Measurements from ENCODE around the gene WDR82.

WDR82 gene

GRCh38 chr3:52236424-52236886, 42.0 kb downstream of the WDR82 start:
- TF ChIP-seq TOX (CRISPR knock-in tag; IDR thresholded peaks at IDR 0.05; ENCODE audit: borderline replicate concordance), result no peak
- no peak for ATAC-seq

DNA sequence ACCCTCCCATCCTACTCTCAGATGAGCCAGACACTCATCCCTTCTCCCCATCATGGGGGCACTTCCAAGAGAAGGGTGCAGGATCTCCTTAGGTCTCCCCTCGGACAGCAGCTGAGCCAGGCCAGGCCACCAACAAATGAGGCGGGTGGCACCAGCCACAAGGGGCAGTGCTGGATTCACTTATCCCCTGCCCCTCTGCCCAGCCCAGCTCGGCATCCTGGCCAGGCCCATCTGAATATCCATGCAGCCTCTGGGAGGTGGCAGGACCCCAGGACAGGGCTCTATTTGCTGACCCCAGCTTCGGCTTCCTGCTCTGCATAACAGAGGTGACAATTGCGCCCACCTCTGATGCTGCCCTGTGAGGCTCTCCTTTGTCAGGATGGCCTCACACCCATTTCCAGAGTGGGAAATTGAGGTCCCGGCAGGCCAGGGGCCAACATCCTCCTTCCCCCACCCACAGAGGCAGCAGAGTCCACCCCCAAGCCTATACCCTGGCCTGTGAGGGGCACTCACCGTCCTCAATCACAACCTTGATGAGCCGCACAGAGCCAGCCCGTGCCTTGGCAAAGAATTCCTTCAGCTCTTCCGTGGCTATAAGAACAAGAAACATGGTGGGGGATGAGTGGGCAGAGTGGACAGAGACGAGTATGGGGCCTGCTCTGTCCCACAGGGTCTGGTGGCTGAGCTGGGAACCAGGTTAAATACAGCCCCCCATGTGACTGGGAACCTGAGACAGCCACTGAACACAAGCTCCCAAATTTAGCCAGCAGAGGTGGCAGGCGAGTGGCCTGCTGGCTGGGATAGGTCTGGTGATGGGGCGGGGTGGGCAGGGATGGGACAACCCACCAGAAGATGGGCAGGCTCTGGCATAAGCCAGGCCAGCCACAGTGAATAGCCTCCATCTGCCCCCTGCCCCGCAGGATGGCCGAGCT, 43.7 kb downstream of the WDR82 start:
- no peak for ATAC-seq
- TF ChIP-seq CSRNP3 (CRISPR knock-in tag; IDR thresholded peaks at IDR 0.05), result no peak
- TF ChIP-seq ZFP3 (CRISPR knock-in tag; IDR thresholded peaks at IDR 0.05), result no peak
- TF ChIP-seq GLIS3 (CRISPR knock-in tag; IDR thresholded peaks at IDR 0.05), result no peak
- TF ChIP-seq ESRRG (CRISPR knock-in tag; IDR thresholded peaks at IDR 0.05), result no peak
- no peak for TF ChIP-seq ISL1 (CRISPR knock-in tag; IDR thresholded peaks at IDR 0.05)
- no peak for TF ChIP-seq SNAI2 (CRISPR knock-in tag; IDR thresholded peaks at IDR 0.05)
- TF ChIP-seq RARB (CRISPR knock-in tag; IDR thresholded peaks at IDR 0.05), result no peak
- TF ChIP-seq BACH2 (CRISPR knock-in tag; IDR thresholded peaks at IDR 0.05; ENCODE audit: borderline replicate concordance), result no peak
- TF ChIP-seq ZNF8 (CRISPR knock-in tag; IDR thresholded peaks at IDR 0.05), result no peak

DNA sequence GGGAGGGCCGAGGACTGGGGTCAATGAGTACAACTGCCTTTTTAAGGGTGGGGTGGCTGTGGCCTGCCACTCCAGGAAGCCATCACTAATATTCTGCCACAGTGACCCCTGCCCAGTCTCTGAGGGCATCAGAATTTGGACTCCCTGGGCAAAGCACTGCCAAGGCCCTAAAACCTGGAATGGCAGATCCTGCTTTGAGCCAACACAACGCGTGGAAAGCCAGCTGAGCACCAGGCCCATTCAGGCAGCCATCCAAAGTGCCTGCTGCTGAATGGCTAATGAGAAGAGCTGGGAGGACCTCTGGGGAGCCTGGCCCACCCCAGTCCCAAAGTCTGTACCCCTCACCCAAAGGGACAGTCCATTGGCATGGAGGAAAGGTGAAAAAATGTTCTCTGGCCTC, 44.5 kb downstream of the WDR82 start:
- TF ChIP-seq CREB5 (CRISPR knock-in tag; IDR thresholded peaks at IDR 0.05; ENCODE audit: low read depth), result no peak
- TF ChIP-seq CSRNP3 (CRISPR knock-in tag; IDR thresholded peaks at IDR 0.05), result no peak
- no peak for TF ChIP-seq ZNF565 (CRISPR knock-in tag; conservative IDR thresholded peaks at IDR 0.05; ENCODE audit: low read depth)
- TF ChIP-seq, protein P1, sequence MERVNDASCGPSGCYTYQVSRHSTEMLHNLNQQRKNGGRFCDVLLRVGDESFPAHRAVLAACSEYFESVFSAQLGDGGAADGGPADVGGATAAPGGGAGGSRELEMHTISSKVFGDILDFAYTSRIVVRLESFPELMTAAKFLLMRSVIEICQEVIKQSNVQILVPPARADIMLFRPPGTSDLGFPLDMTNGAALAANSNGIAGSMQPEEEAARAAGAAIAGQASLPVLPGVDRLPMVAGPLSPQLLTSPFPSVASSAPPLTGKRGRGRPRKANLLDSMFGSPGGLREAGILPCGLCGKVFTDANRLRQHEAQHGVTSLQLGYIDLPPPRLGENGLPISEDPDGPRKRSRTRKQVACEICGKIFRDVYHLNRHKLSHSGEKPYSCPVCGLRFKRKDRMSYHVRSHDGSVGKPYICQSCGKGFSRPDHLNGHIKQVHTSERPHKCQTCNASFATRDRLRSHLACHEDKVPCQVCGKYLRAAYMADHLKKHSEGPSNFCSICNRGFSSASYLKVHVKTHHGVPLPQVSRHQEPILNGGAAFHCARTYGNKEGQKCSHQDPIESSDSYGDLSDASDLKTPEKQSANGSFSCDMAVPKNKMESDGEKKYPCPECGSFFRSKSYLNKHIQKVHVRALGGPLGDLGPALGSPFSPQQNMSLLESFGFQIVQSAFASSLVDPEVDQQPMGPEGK (CRISPR knock-in tag; IDR thresholded peaks at IDR 0.05; ENCODE audit: borderline replicate concordance), result no peak
- no peak for TF ChIP-seq ZNF70 (CRISPR knock-in tag; IDR thresholded peaks at IDR 0.05)
- no peak for TF ChIP-seq GLIS3 (CRISPR knock-in tag; IDR thresholded peaks at IDR 0.05)
- TF ChIP-seq ZFP3 (CRISPR knock-in tag; IDR thresholded peaks at IDR 0.05), result no peak
- no peak for TF ChIP-seq ARNTL (CRISPR knock-in tag; IDR thresholded peaks at IDR 0.05; ENCODE audit: borderline replicate concordance, low read depth)
- no peak for TF ChIP-seq ZFP30 (CRISPR knock-in tag; IDR thresholded peaks at IDR 0.05)
- TF ChIP-seq TSHZ2 (CRISPR knock-in tag; IDR thresholded peaks at IDR 0.05), result no peak
- no peak for TF ChIP-seq TCF4 (CRISPR knock-in tag; IDR thresholded peaks at IDR 0.05; ENCODE audit: borderline replicate concordance)
- TF ChIP-seq RARB (CRISPR knock-in tag; IDR thresholded peaks at IDR 0.05), result no peak
- TF ChIP-seq SNAI2 (CRISPR knock-in tag; IDR thresholded peaks at IDR 0.05), result no peak
- TF ChIP-seq ZC3H10 (CRISPR knock-in tag; IDR thresholded peaks at IDR 0.05), result no peak
- no peak for TF ChIP-seq POU6F1 (CRISPR knock-in tag; IDR thresholded peaks at IDR 0.05; ENCODE audit: borderline replicate concordance, low read depth)
- no peak for TF ChIP-seq ZNF8 (CRISPR knock-in tag; IDR thresholded peaks at IDR 0.05)
- TF ChIP-seq ESRRG (CRISPR knock-in tag; IDR thresholded peaks at IDR 0.05), result no peak
- TF ChIP-seq OSR1 (CRISPR knock-in tag; IDR thresholded peaks at IDR 0.05), result no peak
- TF ChIP-seq BACH2 (CRISPR knock-in tag; IDR thresholded peaks at IDR 0.05; ENCODE audit: borderline replicate concordance), result no peak
- no peak for TF ChIP-seq ISL1 (CRISPR knock-in tag; IDR thresholded peaks at IDR 0.05)
- no peak for ATAC-seq
